Spleen (tissue), 3 donors: ENCODE measurements around the gene GMNC.

Experiments used
- POLR2A ChIP-seq, 3 donors: fragments of 450-650 bp; IDR thresholded peaks; one replicate each; pipeline ENCODE4 v1.5.1; 2017; ENCODE audit warnings: antibody characterized with exemption in 3 of 3, mild to moderate bottlenecking in 1 of 3
- POLR2AphosphoS5 ChIP-seq, 3 donors: sonication (generic); formaldehyde crosslinking; IDR thresholded peaks; one replicate each; pipeline ENCODE4 v1.5.1; 2017; ENCODE audit warnings: antibody characterized with exemption in 3 of 3

DNA sequence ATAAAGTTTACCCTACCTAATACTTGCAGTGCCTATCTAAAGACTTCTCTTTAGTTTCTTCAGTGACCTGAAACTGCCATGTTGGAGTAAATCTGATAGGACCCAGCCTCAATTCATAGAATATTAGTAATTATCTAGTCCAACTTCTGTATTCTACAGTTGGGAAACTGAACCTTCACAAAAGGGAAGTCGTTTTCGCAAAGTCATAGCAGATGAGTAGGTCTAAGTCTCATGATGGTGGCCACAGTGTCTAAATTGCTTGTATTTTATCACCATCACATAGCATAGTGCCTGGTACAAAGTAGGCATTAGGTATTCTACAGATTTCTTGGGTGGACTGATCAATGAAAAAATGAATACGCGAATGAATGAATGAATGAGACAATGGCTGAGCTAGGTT, 8.4 kb downstream of the GMNC start:
- TF ChIP-seq POLR2A (IDR thresholded peaks at IDR 0.05), result no peak
- TF ChIP-seq POLR2AphosphoS5 (IDR thresholded peaks at IDR 0.05), result no peak
